Stimulated activated CD4-positive, alpha-beta T cell treated with anti-CD3 and anti-CD28 coated beads, Interleukin-4, amount 100 ng/mL, for 24 hours (primary cell): Measurements from ENCODE around the gene RASSF10.

Experiments used
- DNase-seq: peaks from one replicate; pipeline ENCODE4 v3.0.0-alpha.2; 2020

Gene RASSF10

GRCh38 chr11:12995188-12995587 lies 13.9 kb upstream of the RASSF10 start:
- DNase-seq = no peak

- no peak for DNase-seq
Observed at GRCh38 chr11:12995823-12996222, 13.3 kb upstream of the RASSF10 start.

- no peak for DNase-seq
Observed at GRCh38 chr11:12997168-12997567, 11.9 kb upstream of the RASSF10 start.

DNA sequence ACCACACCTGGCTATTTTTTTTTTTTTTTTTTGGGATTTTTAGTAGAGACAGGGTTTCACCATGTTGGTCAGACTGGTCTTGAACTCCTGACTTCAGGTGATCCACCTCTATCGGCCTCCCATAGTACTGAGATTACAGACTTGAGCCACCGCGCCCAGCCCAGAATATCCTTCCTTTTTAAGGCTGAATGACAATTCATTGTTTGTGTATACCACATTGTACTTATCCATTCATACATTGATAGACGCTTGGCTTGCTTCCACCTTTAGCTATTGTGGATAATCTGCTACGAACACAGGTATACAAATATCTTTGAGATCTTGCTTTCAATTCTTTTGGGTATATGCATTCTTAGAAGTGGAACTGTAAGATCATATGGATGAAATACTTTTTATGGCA lies 10.8 kb upstream of the RASSF10 start:
- no peak for DNase-seq

DNA sequence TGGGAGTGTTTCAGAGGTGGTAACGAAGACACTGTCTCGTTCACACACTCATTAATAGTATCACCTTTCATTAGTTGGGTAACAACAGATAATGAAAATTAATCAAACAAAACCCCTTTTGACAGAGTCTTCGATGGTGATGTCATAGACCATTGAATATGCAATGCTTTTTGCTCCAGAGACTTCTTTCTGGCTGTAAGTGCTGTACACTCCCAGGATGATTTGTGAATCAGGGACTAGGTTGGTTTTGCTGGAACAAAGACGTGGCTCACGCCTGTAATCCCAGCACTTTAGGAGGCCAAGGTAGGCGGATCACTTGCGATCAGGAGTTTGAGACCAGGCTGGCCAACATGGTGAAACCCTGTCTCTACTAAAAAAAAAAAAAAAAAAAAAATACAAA lies 9.5 kb upstream of the RASSF10 start:
- DNase-seq = no peak

GRCh38 chr11:13000116-13000515 lies 9.0 kb upstream of the RASSF10 start:
- DNase-seq = no peak

- DNase-seq = no peak
Observed at GRCh38 chr11:13000721-13001120, 8.4 kb upstream of the RASSF10 start.

GRCh38 chr11:13003736-13004493 lies 5.2 kb upstream of the RASSF10 start:
- no peak for DNase-seq

DNA sequence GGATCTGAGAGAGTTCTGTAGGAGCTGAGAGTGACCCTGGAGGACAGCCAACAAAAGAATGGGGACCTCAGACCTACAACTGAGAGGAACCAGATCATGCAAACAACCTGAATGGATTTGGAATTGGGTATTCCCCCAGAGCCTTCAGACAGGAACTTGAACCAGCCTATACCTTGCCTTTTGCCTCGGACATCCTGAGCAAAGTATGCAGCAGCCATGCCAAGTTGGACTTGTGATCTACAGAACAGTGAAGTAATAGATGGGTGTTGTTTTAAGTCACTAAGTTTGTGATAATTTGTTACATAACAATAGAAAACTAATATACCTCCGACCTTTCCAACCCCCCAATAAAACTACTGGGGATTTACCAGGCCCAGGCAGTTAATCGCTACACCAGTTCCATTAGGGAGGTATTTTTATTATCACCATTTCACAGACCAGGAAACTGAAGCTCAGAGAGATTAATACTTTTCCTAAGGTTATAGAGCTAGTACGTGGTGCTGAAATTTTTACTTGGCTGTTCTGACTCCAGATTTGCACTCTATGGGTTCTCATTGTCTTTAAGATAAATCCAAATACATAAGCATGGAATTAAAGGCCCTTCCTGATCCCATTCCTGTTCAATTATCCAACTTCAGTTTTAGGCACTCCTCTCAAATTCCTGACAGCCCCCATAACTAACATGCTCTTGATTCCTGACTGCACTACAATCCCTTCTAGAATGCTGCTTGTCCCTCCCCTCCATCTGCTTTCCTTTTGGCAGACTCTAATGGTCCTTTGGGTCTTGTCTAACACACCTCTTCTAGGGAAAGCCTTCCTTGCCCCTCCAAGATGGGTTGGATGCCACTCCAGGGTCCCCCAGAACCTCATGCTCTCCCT lies 1.7 kb upstream of the RASSF10 start:
- no peak for DNase-seq

GRCh38 chr11:13008061-13008435 lies 1.1 kb upstream of the RASSF10 start:
- no peak for DNase-seq

GRCh38 chr11:13009476-13009920 lies 382 bp downstream of the RASSF10 start:
- no peak for DNase-seq

- no peak for DNase-seq
Observed at GRCh38 chr11:13009921-13010748, 1.0 kb downstream of the RASSF10 start.

GRCh38 chr11:13010749-13011465 lies 1.8 kb downstream of the RASSF10 start:
- no peak for DNase-seq

GRCh38 chr11:13011466-13012055 lies 2.4 kb downstream of the RASSF10 start:
- DNase-seq = no peak

DNA sequence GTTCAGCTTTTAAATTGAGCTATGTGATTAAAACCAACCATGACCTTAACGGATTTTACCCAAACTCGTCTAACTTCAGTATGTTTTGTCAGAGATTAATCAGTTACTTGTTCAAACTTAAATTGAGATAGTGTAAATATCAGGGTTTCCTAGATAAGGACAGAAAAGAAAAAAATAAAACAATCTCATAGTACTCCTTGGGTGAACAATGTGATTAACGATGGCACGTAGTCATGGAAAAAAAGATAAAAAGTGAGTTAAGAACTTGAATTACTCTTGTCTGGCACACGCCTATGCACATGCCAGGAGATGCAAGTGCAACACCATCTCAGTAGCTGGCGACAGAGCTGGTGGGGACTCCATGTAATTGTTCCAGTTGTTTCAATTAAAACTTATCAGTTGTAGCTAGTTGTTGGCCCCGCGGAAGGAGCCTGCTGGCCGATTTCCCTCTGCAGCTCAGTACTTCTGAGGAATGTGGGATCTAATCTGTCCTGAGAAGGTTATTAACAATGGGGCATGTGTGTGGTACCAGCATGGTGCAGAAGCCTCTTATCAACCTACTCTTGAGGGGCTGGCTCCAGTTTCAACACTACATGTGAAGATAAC lies 3.0 kb downstream of the RASSF10 start:
- DNase-seq = no peak

DNA sequence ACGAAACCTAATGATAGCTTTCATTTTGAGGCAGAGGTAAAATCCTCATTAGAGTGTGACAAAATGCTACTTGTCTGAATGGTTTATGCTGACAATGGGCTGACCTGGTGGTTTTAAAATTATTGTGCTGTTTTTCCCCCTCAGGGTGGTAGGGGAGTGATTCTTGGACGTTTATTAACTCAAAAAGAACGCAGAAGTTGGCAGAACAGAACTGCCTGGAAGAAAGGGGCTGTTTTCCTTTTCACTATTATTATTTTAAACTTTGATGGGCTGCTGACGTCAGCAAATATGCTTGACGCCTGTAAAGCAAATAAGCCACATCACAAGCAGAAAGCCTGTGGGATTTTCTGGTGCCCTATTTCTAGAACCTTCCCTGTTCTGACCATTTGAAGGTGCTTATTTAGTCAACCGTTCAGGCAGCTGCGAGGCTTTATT lies 4.0 kb downstream of the RASSF10 start:
- DNase-seq = no peak

DNA sequence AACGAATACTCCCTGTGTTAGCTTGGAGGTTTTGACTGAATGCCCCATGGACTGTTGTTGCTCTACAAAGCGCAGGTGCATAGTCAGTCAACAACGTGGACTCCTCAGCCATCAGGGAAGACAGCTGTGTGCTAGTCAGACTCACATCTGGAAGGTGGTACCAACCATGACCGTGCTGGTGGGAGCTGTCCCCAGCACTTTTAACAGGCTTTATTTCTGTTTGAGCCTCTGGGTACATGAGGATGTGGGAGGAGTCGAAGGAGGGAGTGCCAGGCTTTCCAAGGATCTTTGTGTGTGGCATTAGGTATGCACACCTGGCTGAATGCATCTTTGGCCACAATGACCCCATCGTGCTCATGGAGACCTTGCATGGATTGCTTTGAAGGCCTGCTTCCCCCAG lies 6.6 kb downstream of the RASSF10 start:
- DNase-seq = no peak

GRCh38 chr11:13016415-13016814 lies 7.3 kb downstream of the RASSF10 start:
- DNase-seq = no peak

- no peak for DNase-seq
Observed at GRCh38 chr11:13019313-13019712, 10.2 kb downstream of the RASSF10 start.

DNA sequence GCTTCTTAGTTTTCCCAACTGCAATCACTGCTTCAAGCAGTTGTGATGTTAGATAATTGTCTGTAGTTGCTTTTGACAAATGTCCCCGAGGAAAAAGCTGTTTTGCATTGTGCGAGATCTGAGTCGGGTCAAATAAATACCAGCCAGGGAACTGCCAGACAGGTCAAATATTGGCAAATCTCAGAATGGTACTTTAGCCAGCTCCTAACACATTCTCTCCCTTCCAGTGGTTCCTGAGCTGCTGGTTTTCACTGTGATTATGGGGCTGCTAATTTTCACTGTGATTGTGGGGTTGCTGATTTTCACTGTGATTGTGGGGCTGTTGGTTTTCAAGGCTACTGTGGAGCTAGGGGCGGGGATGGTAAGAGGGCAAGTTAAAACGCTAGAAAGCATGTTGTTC lies 14.3 kb downstream of the RASSF10 start:
- DNase-seq = no peak

DNA sequence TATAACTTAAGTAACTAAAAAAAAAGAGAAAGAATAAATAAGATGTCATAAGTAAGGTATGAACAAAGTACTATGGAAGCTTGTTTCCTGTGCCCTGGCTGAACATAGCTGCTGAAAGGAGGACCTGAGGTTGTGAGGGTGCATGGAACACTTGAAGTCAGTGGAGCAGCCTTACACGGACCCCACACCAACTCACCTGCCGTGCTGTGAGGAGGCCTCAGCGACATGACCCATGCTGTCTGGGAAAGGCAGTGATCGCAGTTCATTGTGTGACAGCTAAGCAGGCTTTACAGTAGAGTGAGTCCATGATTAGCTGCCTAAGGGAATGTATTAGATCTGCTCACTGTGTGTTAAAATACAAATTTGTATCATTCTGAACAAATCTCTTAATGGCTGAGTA lies 17.6 kb downstream of the RASSF10 start:
- no peak for DNase-seq

GRCh38 chr11:13028322-13028721 lies 19.2 kb downstream of the RASSF10 start:
- no peak for DNase-seq
